GM19395 (cell line): ENCODE data around the gene ADAMTS15.

ENCODE experiments used
- ATAC-seq: cut with Tn5 transposase; IDR thresholded peaks from one replicate; pipeline ENCODE4 v1.9.1; 2021; ENCODE audit warnings: mild to moderate bottlenecking, moderate library complexity; ENCODE audit not compliant: unreplicated experiment

Gene ADAMTS15

DNA sequence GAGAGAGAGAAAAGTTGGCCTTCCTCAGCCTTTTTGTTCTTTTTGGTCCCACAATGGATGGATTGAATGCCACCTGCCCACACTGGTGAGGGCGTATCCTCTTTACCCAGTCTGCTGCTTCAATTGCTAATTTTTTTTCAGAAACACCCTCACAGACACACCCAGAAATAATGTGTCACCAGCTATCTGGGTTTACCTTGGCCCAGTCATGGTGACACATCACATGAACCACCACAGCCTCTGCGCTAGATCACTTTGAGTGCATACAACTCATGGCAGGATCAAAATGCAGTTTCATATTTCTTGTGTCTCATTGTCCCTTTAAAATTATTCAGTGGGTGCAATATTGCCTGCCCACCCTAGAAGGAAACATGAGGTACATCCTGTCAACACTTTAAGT lies 63.3 kb downstream of the ADAMTS15 start:
- no peak for ATAC-seq

DNA sequence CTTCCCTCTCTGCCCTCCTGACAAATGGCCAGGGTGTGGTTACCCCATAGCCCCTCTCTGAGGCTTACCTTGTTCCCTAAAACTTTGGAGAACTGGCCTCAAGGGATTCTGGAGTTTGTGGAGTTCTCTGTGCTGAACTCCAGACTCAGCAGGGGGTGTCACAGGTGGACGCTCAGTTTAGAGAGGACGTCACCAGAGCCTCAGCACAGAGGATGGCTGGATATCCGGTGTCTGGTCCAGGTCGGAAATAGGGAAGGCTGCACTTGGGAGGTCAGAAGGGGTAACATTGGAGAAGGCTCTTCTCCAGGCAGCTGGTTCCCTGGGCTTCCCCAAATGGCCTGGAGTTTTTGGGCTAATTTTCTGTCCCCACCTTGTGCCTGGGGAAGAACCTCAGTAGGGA lies 64.2 kb downstream of the ADAMTS15 start:
- ATAC-seq: no peak

DNA sequence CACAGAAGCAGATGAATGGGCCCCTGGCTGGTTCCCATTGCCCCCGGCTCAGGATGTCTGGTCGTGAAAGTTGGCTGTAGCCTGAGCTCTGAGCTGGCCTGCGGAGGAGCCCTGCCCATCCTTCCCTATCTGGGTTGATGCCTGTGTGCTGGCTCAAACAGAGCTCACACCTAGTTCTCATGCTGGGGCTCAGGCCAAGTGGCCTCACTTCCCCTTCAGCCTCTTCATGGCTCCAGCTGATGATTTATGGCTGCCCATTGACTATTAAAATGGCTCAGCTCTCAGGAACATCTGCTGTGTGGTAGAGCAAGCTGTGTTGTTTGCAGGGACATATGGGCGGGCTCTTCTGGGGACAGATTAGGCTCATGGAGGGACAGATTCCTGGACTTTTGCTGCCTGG lies 64.7 kb downstream of the ADAMTS15 start:
- ATAC-seq: no peak

DNA sequence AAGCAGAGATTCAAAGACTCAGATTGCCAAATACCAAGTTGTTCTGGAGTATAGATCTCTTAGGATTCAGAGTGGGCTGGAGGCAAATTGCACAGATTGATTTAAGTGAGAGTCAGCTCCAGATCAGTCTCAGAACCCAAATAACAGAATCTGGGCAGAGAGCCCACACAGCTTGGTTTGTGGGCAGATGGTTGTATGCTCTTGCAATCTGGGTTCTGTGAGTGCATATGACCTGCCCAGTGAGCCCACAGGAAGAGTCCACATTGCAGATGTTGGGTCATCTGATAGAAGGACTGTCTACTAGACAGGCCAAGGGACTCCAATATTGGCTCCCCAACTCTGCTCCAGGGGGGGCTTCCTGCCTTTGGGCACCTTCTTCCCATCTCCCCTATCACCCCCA lies 65.9 kb downstream of the ADAMTS15 start:
- ATAC-seq: no peak

DNA sequence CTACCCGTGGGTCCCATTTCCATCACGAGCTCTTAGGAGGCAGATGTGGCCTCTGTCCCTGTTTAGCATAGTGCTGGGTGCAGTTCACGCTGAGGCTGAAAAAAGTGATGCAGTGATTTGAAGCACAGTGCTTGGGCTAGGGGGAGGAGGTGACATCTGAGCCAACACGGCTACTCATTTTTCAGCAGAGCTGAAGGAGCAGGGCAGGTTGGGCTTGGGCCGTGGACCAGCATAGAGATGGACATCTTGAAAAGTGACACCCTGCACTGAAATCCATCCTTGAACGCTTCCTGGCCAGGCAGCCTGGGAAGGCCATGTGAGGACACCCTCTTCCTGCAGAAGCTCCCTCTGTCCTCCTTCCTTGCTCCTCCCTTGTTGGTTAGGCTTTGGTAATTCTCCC lies 66.4 kb downstream of the ADAMTS15 start:
- ATAC-seq: no peak

DNA sequence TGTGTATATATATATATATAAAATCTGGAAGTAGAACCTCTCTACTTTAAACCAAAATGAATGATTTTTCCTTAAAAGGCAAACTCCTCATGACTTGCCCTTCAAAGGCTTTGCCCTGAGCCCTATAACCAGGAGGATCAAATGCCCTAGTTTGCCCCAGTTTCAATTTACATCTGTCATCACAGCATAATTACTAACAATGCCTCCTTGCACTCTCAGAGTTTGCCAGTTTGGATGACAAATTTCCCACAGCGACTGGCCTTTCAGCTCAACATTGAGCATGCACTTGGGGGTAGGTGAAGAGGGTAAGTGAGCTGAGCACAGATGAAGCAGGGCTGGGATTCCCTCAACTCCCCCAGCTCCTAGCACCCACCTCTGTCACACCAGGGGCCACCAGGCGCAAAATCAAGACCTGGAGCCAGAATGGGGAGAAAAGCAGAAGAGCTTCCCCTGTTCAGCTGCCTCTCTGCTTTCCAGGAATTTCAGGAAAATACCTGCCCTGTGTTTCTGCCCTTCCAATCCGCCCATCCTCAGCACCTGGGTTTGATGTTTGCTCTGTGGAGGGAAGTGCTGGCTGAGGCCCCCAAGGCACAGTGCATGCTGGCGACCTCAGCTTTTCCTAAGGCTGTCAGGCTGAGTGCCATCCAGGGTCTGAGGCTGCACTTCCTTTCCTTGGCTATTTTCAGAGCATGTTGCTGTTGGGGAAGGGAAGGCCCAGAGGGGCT lies 67.5 kb downstream of the ADAMTS15 start:
- ATAC-seq: no peak

DNA sequence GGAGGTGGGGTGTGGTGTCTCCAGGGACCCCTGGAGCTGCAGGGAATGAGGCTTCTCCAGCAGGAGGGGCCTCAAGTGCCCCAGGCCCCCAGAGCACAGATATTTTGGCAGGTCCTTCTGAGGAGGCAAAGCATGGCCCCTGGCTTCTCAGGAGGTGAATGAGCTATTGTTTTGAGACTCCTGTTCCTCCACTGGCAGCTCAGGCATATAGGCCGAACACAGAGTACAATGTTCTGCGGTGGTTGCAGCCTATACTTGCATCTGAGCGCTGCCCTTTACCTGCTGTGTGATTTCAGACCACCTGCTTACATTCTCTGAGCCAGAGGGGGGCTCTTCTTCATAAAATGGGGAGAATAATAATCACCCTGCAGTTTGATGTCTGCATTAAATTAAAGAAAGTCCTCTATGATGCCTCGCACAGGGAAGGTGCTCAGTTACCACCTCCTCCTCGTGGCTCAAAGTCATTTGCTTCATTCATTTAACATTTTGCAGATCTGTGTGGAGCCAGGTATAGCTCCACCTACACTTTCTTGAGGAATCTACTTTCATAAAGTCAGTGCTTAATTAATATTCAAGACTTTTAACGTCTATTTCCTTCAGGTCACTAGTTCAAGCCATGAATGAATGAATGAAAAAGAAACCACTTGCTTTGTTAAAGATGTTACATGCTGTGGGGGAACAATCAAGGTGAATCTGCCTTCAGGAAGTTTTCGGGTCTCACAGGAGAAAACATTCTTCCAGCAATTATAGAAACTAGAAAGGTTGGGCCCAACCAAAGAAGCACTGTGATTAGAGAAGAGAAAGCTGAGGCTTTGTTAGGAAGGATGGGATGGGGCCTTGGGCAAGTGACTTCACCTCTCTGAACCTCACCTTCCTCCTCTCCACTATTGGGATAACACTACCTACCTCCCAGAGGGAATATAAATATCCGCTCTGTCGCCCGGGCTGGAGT lies 68.4 kb downstream of the ADAMTS15 start:
- no peak for ATAC-seq

DNA sequence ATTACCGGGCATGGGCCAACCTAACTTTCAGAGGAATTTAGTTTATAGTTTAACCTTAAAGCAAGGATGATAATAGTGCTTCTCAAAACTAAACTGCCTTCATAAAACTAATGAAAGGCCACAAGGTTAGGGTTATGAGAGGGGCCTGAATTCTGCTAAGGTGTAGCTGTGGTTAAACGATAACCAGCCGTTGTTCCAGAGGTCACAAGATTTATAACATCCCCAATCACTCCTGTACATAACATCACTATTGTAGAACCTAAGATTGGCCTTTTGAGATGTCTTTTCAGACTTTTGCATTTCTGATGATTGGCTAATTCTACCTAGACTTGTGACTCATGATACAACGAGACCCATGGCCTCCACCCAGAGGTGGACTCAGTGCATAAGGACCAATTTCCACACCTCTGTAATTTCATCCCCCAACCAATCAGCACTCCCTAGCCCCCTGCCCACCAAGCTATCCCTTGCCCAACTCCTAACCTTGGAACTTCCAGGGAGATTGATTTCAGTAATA lies 69.8 kb downstream of the ADAMTS15 start:
- no peak for ATAC-seq

DNA sequence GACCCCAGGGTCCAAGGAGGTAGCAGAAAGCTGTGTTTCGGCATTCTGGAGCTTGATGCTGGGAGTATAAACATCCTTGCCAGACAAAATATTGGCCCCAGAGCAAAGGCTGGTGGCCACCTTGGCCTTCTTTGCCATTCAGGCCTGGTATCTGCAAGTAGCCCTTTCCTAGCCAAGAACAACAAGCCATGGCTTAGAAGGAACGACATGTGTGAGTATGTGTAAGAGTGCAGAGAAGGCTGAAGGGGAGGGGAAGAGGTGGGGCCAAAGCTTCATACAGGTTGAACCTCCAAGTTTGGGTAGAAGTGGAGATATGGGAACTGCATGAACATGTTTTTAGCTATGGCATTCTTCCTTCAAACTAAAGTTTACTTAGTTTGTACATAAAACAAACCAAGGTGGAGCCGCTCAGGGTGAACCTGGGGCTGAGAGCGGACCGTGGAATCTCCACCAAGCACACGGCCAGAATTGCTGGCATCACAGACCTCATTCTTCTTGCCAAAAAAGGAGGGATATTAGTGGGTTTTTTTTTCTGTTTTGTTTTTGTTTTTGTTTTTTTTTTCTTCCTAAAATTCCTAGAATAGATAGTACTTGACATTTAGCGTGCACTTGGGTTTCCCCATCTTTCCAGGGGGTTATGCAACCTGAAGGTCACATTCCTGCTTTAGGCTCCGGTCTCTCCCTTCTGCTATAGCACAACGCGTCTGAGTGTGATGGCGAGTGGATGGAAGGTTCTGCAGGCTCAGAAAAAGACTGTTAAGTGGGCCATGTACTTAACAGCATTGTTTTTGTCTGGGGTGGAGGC lies 70.9 kb downstream of the ADAMTS15 start:
- ATAC-seq: no peak

DNA sequence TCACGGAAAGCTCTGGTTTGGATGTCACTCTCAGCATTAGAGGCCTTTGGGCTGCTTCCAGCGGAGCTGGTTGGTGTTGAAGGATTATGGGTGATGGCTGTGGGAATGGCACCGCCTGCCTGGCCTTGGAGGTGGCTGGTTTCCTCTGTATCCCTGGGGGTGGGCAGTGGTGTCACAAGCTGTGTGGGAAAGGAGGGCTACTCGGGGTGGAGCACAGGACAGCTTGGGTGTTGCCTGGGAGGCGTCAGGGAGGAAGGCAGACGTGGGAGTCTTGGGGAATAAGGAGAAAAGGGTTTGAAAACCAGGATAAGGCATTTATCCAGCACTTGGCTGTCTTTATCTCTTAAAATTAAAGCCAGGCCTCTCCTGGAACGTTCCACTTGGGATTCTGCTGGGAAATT lies 71.8 kb downstream of the ADAMTS15 start:
- ATAC-seq: no peak

DNA sequence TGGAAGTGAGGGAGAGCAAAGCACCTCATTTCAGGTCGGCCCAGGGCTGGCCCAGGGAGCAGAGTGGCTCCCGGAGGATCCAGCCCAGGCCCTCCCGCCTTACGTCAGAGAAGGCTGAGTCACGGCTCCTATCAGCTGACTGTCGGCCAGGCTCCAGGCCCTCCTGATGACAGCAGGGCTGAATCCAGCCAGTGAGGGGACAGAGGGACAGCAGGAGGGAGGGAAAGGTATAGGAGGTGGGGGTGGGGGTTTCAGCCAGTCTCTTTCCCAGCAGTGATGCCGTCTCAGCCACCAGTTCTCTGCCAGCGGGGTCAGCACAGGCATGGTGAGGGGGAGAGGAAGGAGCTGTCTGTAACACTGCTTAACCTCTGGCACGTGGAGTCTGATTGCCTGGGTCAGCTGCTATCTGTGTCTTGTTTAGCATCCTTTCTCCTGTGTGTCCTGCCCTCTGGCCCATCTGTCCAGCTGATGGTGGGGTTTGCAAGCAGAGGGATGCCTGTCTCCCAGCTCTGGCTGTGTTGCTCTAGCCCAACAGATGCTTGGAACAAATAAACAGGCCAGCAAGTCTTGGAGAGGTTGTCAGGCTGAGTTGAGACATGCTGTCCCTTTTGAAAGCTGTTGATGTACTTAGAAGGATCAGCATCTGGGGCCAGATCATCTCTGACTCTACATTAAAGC lies 74.0 kb downstream of the ADAMTS15 start:
- no peak for ATAC-seq

DNA sequence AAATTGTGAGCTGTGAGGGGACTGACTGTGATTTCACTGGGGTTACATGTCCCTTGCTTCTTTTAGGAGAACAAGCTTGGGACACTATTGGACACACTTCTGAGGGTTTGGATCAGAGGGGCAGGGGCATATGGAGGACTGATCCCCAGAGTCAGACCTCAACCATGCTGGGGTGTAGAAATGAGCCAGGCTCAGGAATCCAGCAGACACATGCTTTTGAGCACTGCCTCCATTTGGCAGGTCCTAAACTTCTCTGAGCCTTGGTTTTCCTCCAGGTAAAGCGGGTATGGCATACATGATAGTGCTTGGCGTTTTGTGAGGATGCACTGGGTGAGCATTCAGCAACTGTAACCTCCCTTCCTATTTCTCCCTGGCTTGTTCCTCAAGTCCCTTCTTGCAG lies 74.7 kb downstream of the ADAMTS15 start:
- no peak for ATAC-seq

DNA sequence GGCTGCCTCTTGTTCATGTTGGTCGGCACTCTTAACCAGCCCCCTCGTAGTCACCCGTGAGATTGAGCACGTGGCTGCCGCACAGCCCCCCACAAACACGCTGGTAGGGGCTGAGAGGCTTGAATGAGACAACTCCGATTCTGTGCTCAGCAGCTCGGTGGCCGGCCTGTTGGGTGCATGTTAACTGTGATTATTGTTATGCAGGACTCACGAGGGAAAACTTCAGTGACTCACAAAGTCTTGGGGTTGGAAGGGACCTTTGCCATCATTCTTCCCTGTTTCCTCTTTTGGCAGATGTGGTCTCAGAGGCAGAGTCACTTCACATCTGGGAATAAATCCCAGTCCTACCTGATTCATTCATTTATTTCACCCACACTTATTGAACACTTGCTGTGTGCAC lies 75.2 kb downstream of the ADAMTS15 start:
- ATAC-seq: no peak

DNA sequence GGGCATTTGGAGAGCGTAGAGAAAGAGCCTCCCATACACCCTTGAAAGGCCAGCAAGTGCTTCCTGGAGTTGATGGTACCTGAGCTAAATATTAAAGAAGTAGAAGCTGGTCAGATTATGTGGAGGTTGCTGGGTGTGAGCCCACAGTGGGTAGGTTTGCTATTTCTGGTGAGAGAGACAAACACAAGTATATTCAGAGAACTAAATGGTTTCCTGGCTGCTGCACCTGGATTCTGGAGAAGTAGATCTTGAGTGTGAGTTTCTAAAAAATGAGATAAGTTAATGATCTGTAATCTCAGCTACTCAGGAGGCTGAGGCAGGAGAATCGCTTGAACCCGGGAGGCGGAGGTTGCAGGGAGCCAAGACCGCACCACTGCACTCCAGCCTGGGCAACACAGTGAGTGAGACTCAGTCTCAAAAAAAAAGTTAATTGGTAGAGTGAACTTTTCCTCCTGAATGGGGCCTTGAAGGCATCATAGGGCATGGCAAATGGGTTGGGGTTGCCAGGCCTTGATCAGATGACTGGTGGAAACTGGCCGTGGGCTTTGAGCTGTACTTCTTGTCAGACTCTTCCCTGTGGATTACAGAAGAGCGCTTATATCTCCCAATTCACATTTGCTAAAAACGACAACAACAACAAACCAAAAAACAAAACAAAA lies 75.8 kb downstream of the ADAMTS15 start:
- ATAC-seq: no peak

DNA sequence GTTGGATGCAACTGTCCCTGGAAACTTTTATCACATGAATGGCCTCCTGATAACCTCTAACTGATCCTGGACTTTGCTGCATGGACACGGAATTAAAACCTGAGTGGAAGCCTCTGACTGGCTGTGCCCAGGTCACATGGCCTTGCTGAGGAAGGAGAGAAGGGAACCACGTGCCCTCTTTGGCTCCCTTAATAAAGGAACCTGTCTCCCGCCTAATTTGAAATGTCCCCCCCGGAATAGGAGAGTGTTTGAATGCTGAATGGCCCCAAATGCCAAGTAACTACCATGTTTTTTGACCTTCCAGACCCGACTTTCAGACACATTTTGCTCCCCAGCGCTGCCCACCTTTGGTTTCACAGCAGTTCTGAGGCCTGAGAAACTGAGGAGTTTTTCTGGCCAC lies 76.9 kb downstream of the ADAMTS15 start:
- ATAC-seq: no peak
